NCI-H128 (cell line): ENCODE data around the gene FAM151A.
"Not testable (repeated sequence)": the region's sequence is repeated elsewhere in the genome, so short reads cannot be mapped to it uniquely, and the experiment has no call there.

Source experiments
- DNase-seq: peaks from one replicate; lab custom pipeline; 2025; ENCODE audit not compliant: unreplicated experiment; lab: John Stamatoyannopoulos, UW

The FAM151A gene

GRCh38 chr1:54636461-54637446 lies 13.4 kb upstream of the FAM151A start:
- not testable (repeated sequence) for DNase-seq

GRCh38 chr1:54635804-54636203 lies 12.5 kb upstream of the FAM151A start:
- not testable (repeated sequence) for DNase-seq

GRCh38 chr1:54627196-54627595 lies 3.9 kb upstream of the FAM151A start:
- no peak for DNase-seq

GRCh38 chr1:54624466-54625464 lies 1.4 kb upstream of the FAM151A start:
- DNase-seq, result no peak

- DNase-seq, result no peak
Measured at GRCh38 chr1:54619749-54620148, 3.6 kb downstream of the FAM151A start.

GRCh38 chr1:54615531-54616279 lies 7.6 kb downstream of the FAM151A start:
- no peak for DNase-seq

GRCh38 chr1:54614563-54614962 lies 8.8 kb downstream of the FAM151A start:
- no peak for DNase-seq

GRCh38 chr1:54614024-54614423 lies 9.3 kb downstream of the FAM151A start:
- no peak for DNase-seq

- DNase-seq, result no peak
Measured at GRCh38 chr1:54611621-54612020, 11.7 kb downstream of the FAM151A start.

GRCh38 chr1:54610601-54611580 lies 12.4 kb downstream of the FAM151A start:
- DNase-seq, result no peak

- no peak for DNase-seq
Measured at GRCh38 chr1:54610048-54610447, 13.3 kb downstream of the FAM151A start.

GRCh38 chr1:54609301-54609921 lies 13.9 kb downstream of the FAM151A start:
- no peak for DNase-seq

- no peak for DNase-seq
Measured at GRCh38 chr1:54608566-54609230, 14.6 kb downstream of the FAM151A start.

GRCh38 chr1:54607821-54608565 lies 15.3 kb downstream of the FAM151A start:
- no peak for DNase-seq

- no peak for DNase-seq
Measured at GRCh38 chr1:54606990-54607325, 16.4 kb downstream of the FAM151A start.

GRCh38 chr1:54606096-54606989 lies 17.0 kb downstream of the FAM151A start:
- no peak for DNase-seq
